Testis (tissue), 3 donors: ENCODE measurements around the gene EIPR1. TPM values are rescaled to one million over a fixed set of nuclear protein-coding genes. Genes with fewer than 3 reads are reported as not detected.
"Not testable (repeated sequence)": the region's sequence is repeated elsewhere in the genome, so short reads cannot be mapped to it uniquely, and the experiment has no call there.

ENCODE experiments used
- DNase-seq: peaks from one replicate; pipeline ENCODE4 v3.0.0-alpha.2; 2019
- H3K27ac ChIP-seq, 2 donors: fragments of 200-600 bp; sonication (generic); one replicate each; pipeline ENCODE4 v1.5.1; 2019
- H3K27me3 ChIP-seq: fragments of 200-600 bp; sonication (generic); one replicate; pipeline ENCODE4 v1.5.1; 2019
- H3K36me3 ChIP-seq: fragments of 200-600 bp; sonication (generic); one replicate; pipeline ENCODE4 v1.5.1; 2017; ENCODE audit warnings: low read depth; ENCODE audit errors: missing control alignments
- H3K4me1 ChIP-seq: fragments of 200-600 bp; sonication (generic); one replicate; pipeline ENCODE4 v1.5.1; 2019
- H3K4me3 ChIP-seq, 2 donors: fragments of 200-600 bp; sonication (generic); one replicate each; pipeline ENCODE4 v1.5.1; 2017 to 2019
- H3K9me3 ChIP-seq: fragments of 200-600 bp; sonication (generic); one replicate; pipeline ENCODE4 v1.5.1; 2017
- CTCF ChIP-seq, 3 experiments: fragments of 450-650 bp in 2 of 3; fragments of 200-600 bp in 1 of 3; sonication (generic) in 1 of 3; IDR thresholded peaks; one replicate each; pipeline ENCODE4 v1.5.1; 2016 to 2019; ENCODE audit warnings: antibody characterized with exemption in 3 of 3, mild to moderate bottlenecking in 2 of 3, moderate library complexity in 1 of 3
- POLR2A ChIP-seq: fragments of 450-650 bp; IDR thresholded peaks from one replicate; pipeline ENCODE4 v1.6.1; 2017; ENCODE audit warnings: antibody characterized with exemption, mild to moderate bottlenecking, moderate library complexity
- WGBS, 2 donors: methylation state at CpG; one replicate each; pipeline ENCODE4 v1.1.5; 2018; 5-methylcytosine and 5-hydroxymethylcytosine counted together
- intact Hi-C: fragments of 100-400 bp; cut with DNase I; formaldehyde crosslinking; loops from one replicate; pipeline ENCODE4 v1.15.1; 2023; ENCODE audit warnings: low total_unique reads
- polyA plus RNA-seq: library from polyadenylated mRNA; stranded (reverse); fragments of 350-450 nt; fragmentation: Illumina TruSeq; extraction: RNeasy Lipid Tissue Mini Kit (QIAGEN cat#74804); gene quantifications from one replicate; pipeline ENCODE4 v1.2.3, GENCODE V29; 2014; ENCODE audit warnings: low read depth, low replicate concordance; ENCODE audit not compliant: insufficient read depth
- total RNA-seq, 2 donors: library from RNA; depleted of rRNA; stranded (reverse); fragments of >200 nt; gene quantifications; one replicate each; pipeline ENCODE4 v1.2.3, GENCODE V29; 2016

Gene EIPR1
- total and polyA plus RNA-seq, 3 donors from 2014 or later: 31.5 to 40.2 (median 32.1) TPM

DNA sequence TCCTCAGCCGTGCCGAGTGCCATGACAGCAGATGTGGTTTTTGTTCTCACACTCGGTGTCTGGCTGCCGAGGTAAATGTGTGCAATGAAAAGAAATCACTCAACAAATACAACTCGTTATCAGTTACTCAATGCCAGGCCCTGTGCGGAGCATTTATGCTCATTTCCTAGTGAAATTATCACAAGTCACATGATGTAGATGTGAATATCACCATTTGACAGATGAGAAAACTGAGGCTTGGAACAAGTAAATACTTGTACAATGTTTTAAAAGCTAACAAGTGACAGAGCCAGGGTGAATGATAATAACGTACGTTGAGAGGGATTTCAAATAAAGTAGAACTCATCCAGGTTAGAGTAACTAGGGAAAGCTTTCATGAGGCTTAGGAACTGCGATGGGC is 174.7 kb downstream of the EIPR1 start:
- intact Hi-C loops: no loop called here
- no peaks in the 10 kb centered on the region for H3K4me1 ChIP-seq
- no peaks in the 10 kb centered on the region for H3K36me3 ChIP-seq
- H3K27me3 ChIP-seq: no peaks in the 10 kb centered on the region
- no peaks in the 10 kb centered on the region for H3K9me3 ChIP-seq
- 91 to 97% methylated on average over 9 of the region's 9 CpGs for WGBS, 2 donors
- TF ChIP-seq CTCF (IDR thresholded peaks at IDR 0.05): no peak
- no peak for TF ChIP-seq POLR2A
- no peak for DNase-seq
- no peak overlapping the region for H3K4me3 ChIP-seq
- H3K27ac ChIP-seq: no peak overlapping the region

DNA sequence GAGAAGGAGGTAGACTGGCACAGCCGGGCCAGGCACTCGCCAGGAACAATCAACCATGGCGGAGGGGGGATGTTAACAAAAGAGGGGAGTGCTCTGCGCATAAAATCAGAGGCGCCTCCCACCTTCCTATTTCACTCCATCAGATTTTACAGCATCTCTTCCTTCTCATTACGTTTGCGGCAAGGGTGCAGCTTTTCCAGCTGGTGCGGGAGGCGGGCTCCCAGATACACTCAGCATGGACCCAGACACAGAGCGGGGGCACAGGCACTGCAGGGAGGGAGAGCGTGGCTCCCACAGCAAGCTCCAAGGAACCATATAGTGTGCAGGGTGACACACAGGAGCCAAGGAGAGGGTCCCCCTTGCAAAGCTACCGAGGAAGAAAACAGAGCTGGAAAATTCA is 176.3 kb downstream of the EIPR1 start:
- 93 to 96% methylated on average over 12 of the region's 12 CpGs for WGBS, 2 donors
- intact Hi-C loops: no loop called here
- Histone ChIP-seq H3K36me3 (no peaks in the 10 kb centered on the region), H3K9me3 (no peaks in the 10 kb centered on the region), H3K4me1 (no peaks in the 10 kb centered on the region), H3K4me3 (no peak overlapping the region), H3K27ac (no peak overlapping the region), H3K27me3 (no peaks in the 10 kb centered on the region)
- no peak for DNase-seq
- TF ChIP-seq POLR2A: no peak
- TF ChIP-seq CTCF (IDR thresholded peaks at IDR 0.05): no peak

GRCh38 chr2:3200420-3200939 is 177.1 kb downstream of the EIPR1 start:
- H3K36me3 ChIP-seq: no peaks in the 10 kb centered on the region
- WGBS, 2 donors: 61 to 67% methylated on average over 14 of the region's 14 CpGs
- no peak for TF ChIP-seq POLR2A
- no peak for TF ChIP-seq CTCF (IDR thresholded peaks at IDR 0.05)
- H3K9me3 ChIP-seq: no peaks in the 10 kb centered on the region
- H3K4me1 ChIP-seq: no peaks in the 10 kb centered on the region
- DNase-seq: no peak
- intact Hi-C loops: no loop called here
- H3K27me3 ChIP-seq: no peaks in the 10 kb centered on the region
- H3K4me3 ChIP-seq: no peak overlapping the region
- no peak overlapping the region for H3K27ac ChIP-seq

DNA sequence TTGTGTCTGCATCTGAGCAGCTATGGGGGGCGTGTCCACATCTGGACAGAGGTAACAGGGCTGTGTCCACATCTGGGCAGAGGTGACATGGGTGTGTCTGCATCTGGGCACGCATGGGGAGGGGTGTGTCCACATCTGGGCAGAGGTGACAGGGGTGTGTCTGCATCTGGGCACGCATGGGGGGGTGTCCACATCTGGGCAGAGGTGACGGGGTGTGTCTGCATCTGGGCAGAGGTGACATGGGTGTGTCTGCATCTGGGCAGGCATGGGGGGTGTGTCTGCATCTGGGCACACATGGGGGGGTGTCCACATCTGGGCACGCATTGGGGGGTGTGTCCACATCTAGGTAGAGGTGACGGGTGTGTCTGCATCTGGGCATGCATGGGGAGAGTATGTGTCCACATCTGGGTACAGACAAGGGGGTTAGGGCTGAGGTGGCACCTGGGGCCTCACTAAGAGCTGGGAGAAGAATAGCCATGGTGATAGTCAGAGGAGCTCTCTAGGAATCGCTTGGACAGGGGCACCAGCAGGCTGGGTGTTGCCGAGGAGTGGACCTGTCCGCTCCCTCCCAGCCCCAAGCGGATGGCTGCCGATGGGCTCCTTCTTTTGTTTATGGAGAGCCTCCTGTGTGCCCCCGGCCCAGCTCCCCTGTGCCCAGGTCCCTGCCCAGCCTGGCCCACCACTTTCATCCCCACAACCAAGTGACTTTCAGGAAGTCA is 177.8 kb downstream of the EIPR1 start:
- H3K27ac ChIP-seq: no peak overlapping the region
- no peaks in the 10 kb centered on the region for H3K36me3 ChIP-seq
- TF ChIP-seq POLR2A (no peak), CTCF (IDR thresholded peaks at IDR 0.05) (no peak)
- intact Hi-C loops: no loop called here
- 83 to 88% methylated on average over 8 to 12 of the region's 12 CpGs for WGBS, 2 donors
- no peak for DNase-seq
- no peaks in the 10 kb centered on the region for H3K27me3 ChIP-seq
- H3K4me1 ChIP-seq: no peaks in the 10 kb centered on the region
- no peaks in the 10 kb centered on the region for H3K9me3 ChIP-seq
- no peak overlapping the region for H3K4me3 ChIP-seq

- H3K4me3 ChIP-seq, H3K27ac ChIP-seq, H3K9me3 ChIP-seq, H3K27me3 ChIP-seq, DNase-seq, intact Hi-C loops, H3K4me1 ChIP-seq, H3K36me3 ChIP-seq: not testable (repeated sequence)
- 68 to 72% methylated on average over 7 to 10 of the region's 10 CpGs for WGBS, 2 donors
These were observed 178.9 kb downstream of the EIPR1 start for GRCh38 chr2:3198671-3199192.
